HepG2 (cell line): ENCODE results near the gene AARSD1. TPM values are rescaled to one million over a fixed set of nuclear protein-coding genes. Genes with fewer than 3 reads are reported as not detected.

Experiments used
- CREB1 ChIP-seq, 2 experiments: fragments of 450-650 bp in 1 of 2; IDR thresholded peaks; 2 replicates each; pipeline ENCODE4 v1.6.1; 2016 to 2017; ENCODE audit warnings: control low read depth in 1 of 2, mild to moderate bottlenecking in 1 of 2, missing compliant biosample characterization in 1 of 2, missing genetic modification characterization in 1 of 2
- KLF13 ChIP-seq: sonication (generic); formaldehyde crosslinking; IDR thresholded peaks from 2 replicates; pipeline ENCODE4 v1.4.0; 2020; ENCODE audit warnings: mild to moderate bottlenecking, missing genetic modification reagents
- MAFK ChIP-seq, 2 experiments: IDR thresholded peaks in 1 of 2; conservative IDR thresholded peaks in 1 of 2; 2 replicates each; pipeline ENCODE4 v1.6.1; 2011; ENCODE audit warnings: improper control_type of control experiment in 2 of 2, low read length in 2 of 2
- MAX ChIP-seq: IDR thresholded peaks from 2 replicates; pipeline ENCODE4 v1.6.1; 2012; ENCODE audit warnings: inconsistent platforms
- MED13 ChIP-seq: sonication (generic); formaldehyde crosslinking; IDR thresholded peaks from 2 replicates; pipeline ENCODE4 v1.5.0; 2020; ENCODE audit warnings: missing genetic modification reagents
- MLXIP ChIP-seq: sonication (generic); formaldehyde crosslinking; IDR thresholded peaks from 2 replicates; pipeline ENCODE4 v1.9.0; 2021; ENCODE audit warnings: missing genetic modification reagents, borderline replicate concordance
- MTA3 ChIP-seq: sonication (generic); formaldehyde crosslinking; IDR thresholded peaks from 2 replicates; pipeline ENCODE4 v1.4.0; 2020; ENCODE audit warnings: missing genetic modification reagents
- NR2C2 ChIP-seq: sonication (generic); formaldehyde crosslinking; IDR thresholded peaks from 2 replicates; pipeline ENCODE4 v1.4.0; 2020; ENCODE audit warnings: missing genetic modification reagents, mild to moderate bottlenecking, moderate library complexity, borderline replicate concordance
- RAD21 ChIP-seq: fragments of 450-650 bp; formaldehyde crosslinking; IDR thresholded peaks from 2 replicates; pipeline ENCODE4 v1.5.0; 2020; ENCODE audit warnings: mild to moderate bottlenecking
- REL ChIP-seq: sonication (generic); formaldehyde crosslinking; conservative IDR thresholded peaks from 2 replicates; pipeline ENCODE4 v1.8.0; 2022; ENCODE audit warnings: mild to moderate bottlenecking, missing genetic modification reagents, moderate library complexity
- SIX4 ChIP-seq: sonication (generic); formaldehyde crosslinking; IDR thresholded peaks from 2 replicates; pipeline ENCODE4 v1.4.0; 2020; ENCODE audit warnings: missing genetic modification reagents
- STAG1 ChIP-seq: sonication (generic); formaldehyde crosslinking; IDR thresholded peaks from 2 replicates; pipeline ENCODE4 v1.4.0; 2020; ENCODE audit warnings: missing genetic modification reagents
- U2AF1 ChIP-seq: fragments of 200-400 bp; formaldehyde crosslinking; optimal IDR thresholded peaks from 2 replicates; pipeline ENCODE3; 2017; ENCODE audit warnings: mild to moderate bottlenecking, low read depth, low read length
- ZBTB25 ChIP-seq: IDR thresholded peaks from 2 replicates; pipeline ENCODE4 v1.6.1; 2018; ENCODE audit warnings: missing genetic modification reagents
- ZBTB4 ChIP-seq: sonication (generic); formaldehyde crosslinking; IDR thresholded peaks from 2 replicates; pipeline ENCODE4 v1.4.0; 2020; ENCODE audit warnings: missing genetic modification reagents, mild to moderate bottlenecking, borderline replicate concordance
- ZFP37 ChIP-seq: sonication (generic); formaldehyde crosslinking; IDR thresholded peaks from 2 replicates; pipeline ENCODE4 v1.4.0; 2020; ENCODE audit warnings: missing genetic modification reagents, borderline replicate concordance
- ZNF263 ChIP-seq: sonication (generic); formaldehyde crosslinking; IDR thresholded peaks from 2 replicates; pipeline ENCODE4 v1.4.0; 2020; ENCODE audit warnings: missing genetic modification reagents
- ZNF34 ChIP-seq: sonication (generic); formaldehyde crosslinking; IDR thresholded peaks from 2 replicates; pipeline ENCODE4 v1.4.0; 2020; ENCODE audit warnings: mild to moderate bottlenecking, missing genetic modification reagents, borderline replicate concordance
- ZNF350 ChIP-seq: sonication (generic); formaldehyde crosslinking; IDR thresholded peaks from 2 replicates; pipeline ENCODE4 v1.4.0; 2020; ENCODE audit warnings: mild to moderate bottlenecking, low read depth, missing genetic modification reagents, borderline replicate concordance
- ZNF460 ChIP-seq: sonication (generic); formaldehyde crosslinking; IDR thresholded peaks from 2 replicates; pipeline ENCODE4 v1.5.1; 2020; ENCODE audit warnings: missing genetic modification reagents, mild to moderate bottlenecking, borderline replicate concordance
- ZNF570 ChIP-seq: sonication (generic); formaldehyde crosslinking; IDR thresholded peaks from 2 replicates; pipeline ENCODE4 v1.4.0; 2020; ENCODE audit warnings: mild to moderate bottlenecking, missing genetic modification reagents, borderline replicate concordance
- polyA plus RNA-seq, 8 experiments: library from polyadenylated mRNA; depleted of rRNA in 3 of 8; stranded (reverse) in 7 of 8; unstranded in 1 of 8; fragments of >200 nt; fragmentation: Illumina TruSeq in 4 of 8; extraction: Trizol in 4 of 8; gene quantifications; 2 replicates each; pipeline versions ENCODE4 v1.2.1 to v1.2.3, GENCODE V29; 2011 to 2016; ENCODE audit warnings: low read depth in 4 of 8, missing spikeins in 1 of 8, mixed read lengths in 1 of 8; ENCODE audit not compliant: insufficient read depth in 1 of 8
- total RNA-seq, 5 experiments: library from RNA; depleted of rRNA; stranded (reverse); fragments of >200 nt; fragmentation: Illumina TruSeq; extraction: Trizol; gene quantifications; 2 replicates each; pipeline ENCODE4 v1.2.3, GENCODE V29; 2016; ENCODE audit warnings: low read depth in 1 of 5

Gene AARSD1
- total and polyA plus RNA-seq, 2 of the 13 experiments (the other 11 are each of a cell fraction or from before 2014, with no cell fraction given), result 24.7 to 29.3 TPM

GRCh38 chr17:42997984-42998938, 34.0 kb upstream of the AARSD1 start, which contains the start of gene RPL27 (continued):
- TF ChIP-seq ZNF350 (CRISPR knock-in tag) (peak; percentile 100), RAD21 (CRISPR knock-in tag) (peak; percentile 85), SIX4 (CRISPR knock-in tag) (peak; percentile 94), MAFK (conservative IDR thresholded peaks at IDR 0.05 in 1 of 2, IDR thresholded peaks at IDR 0.05 in 1 of 2; ENCODE audit: low read length in 2 of 2) (0 out of 4 replicates have a peak, but pooled peaks of 1 of the 2 experiments have one; percentile 21), KLF13 (CRISPR knock-in tag) (peak; percentile 64; the same call in 1 of the 2 replicates), ZNF460 (CRISPR knock-in tag) (peak; percentile 83; the same call in 1 of the 2 replicates), ZFP37 (CRISPR knock-in tag) (peak; percentile 54; the same call in 1 of the 2 replicates), CREB1 (IDR thresholded peaks at IDR 0.05) (peak; percentile 96), CREB1 (CRISPR knock-in tag; IDR thresholded peaks at IDR 0.05) (peak; percentile 99), ZNF570 (CRISPR knock-in tag) (peak; percentile 78; the same call in 1 of the 2 replicates), ZBTB25 (CRISPR knock-in tag) (peak; percentile 99), MED13 (CRISPR knock-in tag) (no peak), MTA3 (CRISPR knock-in tag) (no peak), MAX (peak; percentile 96), MLXIP (CRISPR knock-in tag) (no peak), U2AF1 (peak; percentile 98), REL (CRISPR knock-in tag) (no peak), NR2C2 (CRISPR knock-in tag) (peak; percentile 100), ZNF34 (CRISPR knock-in tag) (no peak; the same call in 1 of the 2 replicates), ZNF263 (CRISPR knock-in tag) (peak; percentile 99), STAG1 (CRISPR knock-in tag) (peak; percentile 78), ZBTB4 (CRISPR knock-in tag) (peak; percentile 99; the same call in 1 of the 2 replicates)
